ENCODE results near the gene ARHGAP26.

DNA sequence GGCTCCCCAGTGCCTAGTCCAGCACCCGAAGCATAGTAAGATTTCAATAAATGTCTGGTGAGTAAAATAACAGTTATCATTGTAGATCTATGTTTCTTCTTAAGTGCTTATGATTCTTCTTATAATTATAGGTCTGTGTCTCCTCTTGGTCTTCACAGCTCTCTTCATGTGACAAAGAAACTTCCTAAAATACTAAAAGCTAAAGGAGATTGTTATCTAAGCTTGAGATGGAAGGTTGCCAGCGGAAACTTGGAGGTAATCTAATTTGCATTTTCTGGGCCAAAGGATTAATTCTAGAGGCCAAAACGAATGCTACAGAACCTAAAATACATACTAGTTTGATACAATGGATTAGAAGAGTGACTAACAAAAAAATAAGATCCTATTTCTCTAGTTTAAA, 13.6 kb upstream of the ARHGAP26 start:
- TF ChIP-seq, protein P1, sequence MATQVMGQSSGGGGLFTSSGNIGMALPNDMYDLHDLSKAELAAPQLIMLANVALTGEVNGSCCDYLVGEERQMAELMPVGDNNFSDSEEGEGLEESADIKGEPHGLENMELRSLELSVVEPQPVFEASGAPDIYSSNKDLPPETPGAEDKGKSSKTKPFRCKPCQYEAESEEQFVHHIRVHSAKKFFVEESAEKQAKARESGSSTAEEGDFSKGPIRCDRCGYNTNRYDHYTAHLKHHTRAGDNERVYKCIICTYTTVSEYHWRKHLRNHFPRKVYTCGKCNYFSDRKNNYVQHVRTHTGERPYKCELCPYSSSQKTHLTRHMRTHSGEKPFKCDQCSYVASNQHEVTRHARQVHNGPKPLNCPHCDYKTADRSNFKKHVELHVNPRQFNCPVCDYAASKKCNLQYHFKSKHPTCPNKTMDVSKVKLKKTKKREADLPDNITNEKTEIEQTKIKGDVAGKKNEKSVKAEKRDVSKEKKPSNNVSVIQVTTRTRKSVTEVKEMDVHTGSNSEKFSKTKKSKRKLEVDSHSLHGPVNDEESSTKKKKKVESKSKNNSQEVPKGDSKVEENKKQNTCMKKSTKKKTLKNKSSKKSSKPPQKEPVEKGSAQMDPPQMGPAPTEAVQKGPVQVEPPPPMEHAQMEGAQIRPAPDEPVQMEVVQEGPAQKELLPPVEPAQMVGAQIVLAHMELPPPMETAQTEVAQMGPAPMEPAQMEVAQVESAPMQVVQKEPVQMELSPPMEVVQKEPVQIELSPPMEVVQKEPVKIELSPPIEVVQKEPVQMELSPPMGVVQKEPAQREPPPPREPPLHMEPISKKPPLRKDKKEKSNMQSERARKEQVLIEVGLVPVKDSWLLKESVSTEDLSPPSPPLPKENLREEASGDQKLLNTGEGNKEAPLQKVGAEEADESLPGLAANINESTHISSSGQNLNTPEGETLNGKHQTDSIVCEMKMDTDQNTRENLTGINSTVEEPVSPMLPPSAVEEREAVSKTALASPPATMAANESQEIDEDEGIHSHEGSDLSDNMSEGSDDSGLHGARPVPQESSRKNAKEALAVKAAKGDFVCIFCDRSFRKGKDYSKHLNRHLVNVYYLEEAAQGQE (IDR thresholded peaks at IDR 0.05; ENCODE audit: insufficient read depth in 1 of 2, low read depth in 2 of 2, low read length in 1 of 2), result no peak
- TF ChIP-seq, protein P2, sequence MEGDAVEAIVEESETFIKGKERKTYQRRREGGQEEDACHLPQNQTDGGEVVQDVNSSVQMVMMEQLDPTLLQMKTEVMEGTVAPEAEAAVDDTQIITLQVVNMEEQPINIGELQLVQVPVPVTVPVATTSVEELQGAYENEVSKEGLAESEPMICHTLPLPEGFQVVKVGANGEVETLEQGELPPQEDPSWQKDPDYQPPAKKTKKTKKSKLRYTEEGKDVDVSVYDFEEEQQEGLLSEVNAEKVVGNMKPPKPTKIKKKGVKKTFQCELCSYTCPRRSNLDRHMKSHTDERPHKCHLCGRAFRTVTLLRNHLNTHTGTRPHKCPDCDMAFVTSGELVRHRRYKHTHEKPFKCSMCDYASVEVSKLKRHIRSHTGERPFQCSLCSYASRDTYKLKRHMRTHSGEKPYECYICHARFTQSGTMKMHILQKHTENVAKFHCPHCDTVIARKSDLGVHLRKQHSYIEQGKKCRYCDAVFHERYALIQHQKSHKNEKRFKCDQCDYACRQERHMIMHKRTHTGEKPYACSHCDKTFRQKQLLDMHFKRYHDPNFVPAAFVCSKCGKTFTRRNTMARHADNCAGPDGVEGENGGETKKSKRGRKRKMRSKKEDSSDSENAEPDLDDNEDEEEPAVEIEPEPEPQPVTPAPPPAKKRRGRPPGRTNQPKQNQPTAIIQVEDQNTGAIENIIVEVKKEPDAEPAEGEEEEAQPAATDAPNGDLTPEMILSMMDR (IDR thresholded peaks at IDR 0.05), result no peak
- TF ChIP-seq TCF7L2 (IDR thresholded peaks at IDR 0.05; ENCODE audit: low read depth, low read length), result no peak
